ENCODE data around the gene CNGA2.

- no peak for TF ChIP-seq POLR2A (IDR thresholded peaks at IDR 0.05; ENCODE audit: low read length)
- no peak for TF ChIP-seq GATA1 (IDR thresholded peaks at IDR 0.05; ENCODE audit: low read depth, low read length)
These were observed 33.5 kb upstream of the CNGA2 start for GRCh38 chrX:151701071-151701470.

Measured in erythroblast (primary cell).